Right lung (tissue), 5 donors: Measurements from ENCODE around the gene FSCN2. TPM values are rescaled to one million over a fixed set of nuclear protein-coding genes. Genes with fewer than 3 reads are reported as not detected.
"Not testable (repeated sequence)": the region's sequence is repeated elsewhere in the genome, so short reads cannot be mapped to it uniquely, and the experiment has no call there.

Experiments
- DNase-seq, 2 donors: peaks; one replicate each; pipeline ENCODE4 v3.0.0-alpha.2; 2013
- polyA plus RNA-seq, 5 donors: library from polyadenylated mRNA; unstranded; fragments of 120-200 nt; gene quantifications; one replicate each; pipeline versions ENCODE4 v1.2.1 to v1.2.3, GENCODE V29; 2013; ENCODE audit warnings: inconsistent platforms in 1 of 5, low replicate concordance in 1 of 5; ENCODE audit not compliant: insufficient read length in 5 of 5, insufficient read depth in 1 of 5

FSCN2 gene
- polyA plus RNA-seq, 5 donors, result 0.76 to 2.7 (median 1.3) TPM

DNA sequence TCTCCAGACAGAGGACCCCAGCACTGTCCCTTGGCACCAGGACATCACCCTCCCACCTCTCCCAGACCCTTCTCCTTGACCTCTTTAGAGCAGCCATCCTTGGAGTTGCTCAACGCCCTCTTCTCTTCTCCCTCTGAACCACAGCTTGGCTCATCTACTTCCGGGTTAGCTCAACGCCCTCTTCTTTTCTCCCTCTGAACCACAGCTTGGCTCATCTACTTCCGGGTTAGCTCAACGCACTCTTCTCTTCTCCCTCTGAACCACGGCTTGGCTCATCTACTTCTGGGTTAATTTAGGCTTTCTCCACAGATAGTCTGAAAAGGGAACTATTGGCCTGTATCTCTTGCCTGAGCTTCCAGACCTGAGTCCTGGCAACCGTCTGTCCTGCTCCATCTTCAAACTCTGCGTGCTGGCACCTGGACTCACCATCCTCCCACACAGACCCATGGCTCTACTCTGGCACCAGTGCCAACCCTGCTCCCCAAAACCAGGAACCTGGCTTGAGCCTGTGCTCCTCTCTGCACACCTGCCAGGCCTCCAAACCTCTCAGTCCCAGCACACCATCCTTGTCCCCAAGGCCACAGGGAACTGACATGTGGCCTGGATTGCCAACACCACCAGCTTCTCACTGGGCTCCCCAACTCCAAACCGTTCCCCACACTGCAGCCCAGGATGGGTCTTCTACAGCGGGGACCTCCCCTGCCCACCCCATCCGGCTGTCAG is 49.3 kb downstream of the FSCN2 start:
- no peak for DNase-seq

DNA sequence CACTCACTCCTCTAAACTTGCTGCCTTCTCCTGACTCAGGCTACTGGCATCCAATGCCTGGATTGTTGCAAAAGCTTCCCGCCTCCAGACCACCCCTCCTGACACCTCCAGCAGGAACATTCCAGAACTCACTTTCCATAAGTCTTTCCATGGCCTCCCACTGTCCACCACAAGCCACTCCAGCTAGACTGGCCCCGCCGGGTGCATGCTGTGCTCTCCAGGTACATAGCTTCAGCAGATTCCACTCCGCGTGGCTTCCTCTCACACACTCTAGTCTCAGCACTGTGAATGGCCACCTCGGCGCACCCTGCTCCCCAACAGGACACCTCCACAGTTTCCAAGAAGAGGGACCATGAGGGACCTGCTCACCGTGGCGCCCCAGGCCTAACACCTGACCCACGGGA is 49.9 kb downstream of the FSCN2 start:
- DNase-seq, result no peak

DNA sequence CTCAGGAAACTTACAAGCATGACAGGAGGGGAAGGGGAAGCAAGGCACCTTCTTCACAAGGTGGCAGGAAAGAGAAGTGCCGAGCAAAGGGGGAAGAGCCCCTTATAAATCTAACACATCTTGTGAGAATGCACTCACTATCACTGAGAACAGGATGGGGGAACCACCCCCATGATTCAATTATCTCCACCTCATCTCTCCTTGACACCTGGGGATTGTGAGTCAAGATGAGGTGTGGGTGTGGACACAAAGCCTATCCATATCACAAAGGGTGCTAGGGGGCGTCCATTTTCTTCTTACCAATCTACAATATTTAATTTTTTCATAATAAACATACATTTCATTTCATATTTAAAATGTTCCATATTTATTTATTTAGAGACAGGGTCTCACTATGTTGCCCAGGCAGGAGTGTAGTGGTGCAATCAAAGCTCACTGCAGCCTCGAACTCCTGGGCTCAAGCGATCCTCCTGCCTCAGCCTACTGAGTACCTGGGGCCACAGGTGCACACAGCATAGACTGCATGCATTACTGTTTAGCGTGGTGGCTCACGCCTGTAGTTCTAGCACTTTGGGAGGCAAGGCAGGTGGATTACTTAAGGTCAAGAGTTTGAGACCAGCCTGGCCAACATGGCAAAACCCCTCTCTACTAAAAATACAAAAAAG is 50.5 kb downstream of the FSCN2 start:
- DNase-seq, result no peak

DNA sequence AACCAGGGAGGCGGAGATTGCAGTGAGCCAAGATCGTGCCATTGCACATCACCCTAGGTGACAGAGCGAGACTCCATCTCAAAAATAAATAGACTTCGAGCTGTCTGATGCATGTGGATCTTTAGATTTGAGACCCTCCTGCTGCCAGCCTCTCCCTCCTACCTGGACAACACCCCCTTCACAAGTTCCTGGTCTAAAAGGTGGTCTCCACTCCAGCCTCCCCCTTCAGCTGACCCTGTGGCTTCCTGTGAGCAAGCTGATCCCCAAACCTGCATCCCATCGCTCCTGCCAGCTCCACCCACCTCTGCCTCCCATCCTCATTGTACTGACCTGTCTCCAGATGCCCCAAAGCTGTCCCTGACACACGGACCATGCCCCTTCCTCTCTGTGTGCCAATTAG is 51.1 kb downstream of the FSCN2 start:
- no peak for DNase-seq

DNA sequence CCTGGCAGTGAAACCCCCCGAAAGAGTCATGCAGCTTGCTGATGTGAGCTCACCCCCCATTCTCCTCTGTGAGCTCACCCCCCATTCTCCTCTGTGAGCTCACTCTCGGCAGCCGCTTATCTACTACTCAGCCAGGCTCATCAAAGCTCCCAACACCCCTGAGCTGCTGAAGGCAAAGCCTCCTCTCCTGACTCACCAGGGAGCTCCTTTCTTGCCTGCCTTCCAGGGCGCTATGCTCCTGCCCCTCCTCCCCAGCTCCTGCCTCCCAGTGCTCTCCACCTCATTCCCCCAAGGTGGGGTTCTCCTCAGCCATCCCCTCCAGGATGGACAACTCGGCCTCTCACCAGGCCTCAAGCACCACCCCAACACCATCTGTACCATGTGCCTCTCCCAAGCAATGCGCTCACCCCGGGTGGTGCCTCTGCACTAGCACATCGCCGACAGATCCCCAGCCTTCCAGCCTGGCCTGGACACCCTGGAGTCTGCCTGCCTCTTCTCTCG is 51.7 kb downstream of the FSCN2 start:
- no peak for DNase-seq

DNA sequence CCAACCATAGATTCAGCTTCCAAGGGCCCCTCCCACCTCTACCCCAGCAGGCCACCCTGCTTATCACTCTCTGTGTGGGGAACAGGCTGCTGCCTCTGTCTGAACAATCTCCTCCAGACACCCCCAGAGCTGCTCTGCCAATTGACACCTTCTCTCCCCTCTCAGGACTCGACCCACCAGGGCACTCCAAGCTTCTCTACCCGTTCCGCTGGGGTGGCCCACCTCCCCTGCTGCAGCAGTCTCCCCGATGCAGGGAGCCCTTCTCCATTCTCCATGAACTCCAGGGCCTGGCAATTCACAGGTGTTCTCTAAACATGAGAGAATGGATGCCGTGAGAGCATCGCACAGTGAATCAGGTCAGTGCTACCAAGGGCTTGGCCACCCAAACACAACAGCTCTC is 52.3 kb downstream of the FSCN2 start:
- no peak for DNase-seq

DNA sequence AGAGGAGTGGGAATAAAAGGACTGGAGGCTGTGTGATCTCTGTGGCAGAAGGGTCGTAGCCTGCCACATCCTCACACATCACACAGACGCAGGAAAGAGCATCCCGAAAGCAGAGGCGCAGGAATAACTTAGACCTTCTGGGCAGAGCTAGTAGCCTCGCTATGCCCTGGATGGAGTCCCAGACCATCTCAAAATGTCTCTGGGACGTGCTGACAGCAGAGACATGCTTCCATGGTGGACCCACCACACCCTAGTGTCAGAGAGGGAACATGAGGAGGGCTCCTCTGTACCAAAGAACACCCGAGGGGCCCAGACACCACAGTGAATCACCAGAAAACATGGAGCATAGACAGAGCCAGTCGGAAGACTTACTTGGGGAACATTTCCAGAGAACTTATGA is 53.6 kb downstream of the FSCN2 start:
- DNase-seq, result no peak

DNA sequence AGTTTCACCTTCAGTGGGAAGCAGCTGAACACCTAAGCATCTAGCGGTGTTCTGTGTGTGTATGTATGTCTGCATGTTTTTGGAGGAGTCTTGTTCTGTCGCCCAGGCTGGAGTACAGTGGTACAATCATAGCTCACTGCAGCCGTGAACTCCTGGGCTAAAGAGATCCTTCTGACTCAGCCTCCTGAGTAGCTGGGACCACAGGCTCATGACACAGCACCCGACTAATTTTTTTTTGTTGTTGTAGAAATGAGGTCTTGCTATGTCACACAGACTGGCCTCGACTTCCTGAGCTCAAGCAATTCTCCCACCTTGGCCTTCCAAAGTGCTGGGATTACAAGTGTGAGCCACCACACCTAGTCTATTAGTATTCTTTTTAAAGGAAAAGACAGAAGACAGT is 54.2 kb downstream of the FSCN2 start:
- no peak for DNase-seq

DNA sequence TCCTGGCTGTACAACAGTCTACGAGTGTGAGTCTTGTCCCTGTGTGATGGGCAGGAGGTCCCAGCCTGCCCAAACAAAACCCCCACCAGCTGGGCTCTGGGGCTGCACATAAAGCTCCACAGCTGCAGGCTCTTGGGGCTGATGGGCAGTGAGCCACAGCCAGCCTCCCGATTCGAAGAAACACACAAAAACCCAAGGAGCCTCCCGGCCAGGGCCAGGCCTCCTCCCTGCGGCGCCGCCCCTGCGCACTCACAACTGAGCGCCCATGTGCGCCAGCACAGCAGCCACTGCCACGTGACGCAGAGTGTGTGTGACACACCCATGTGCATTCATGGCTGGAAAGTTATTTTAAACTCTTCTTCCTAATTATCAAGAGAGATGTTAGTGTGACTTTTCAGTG is 54.6 kb downstream of the FSCN2 start:
- no peak for DNase-seq

DNA sequence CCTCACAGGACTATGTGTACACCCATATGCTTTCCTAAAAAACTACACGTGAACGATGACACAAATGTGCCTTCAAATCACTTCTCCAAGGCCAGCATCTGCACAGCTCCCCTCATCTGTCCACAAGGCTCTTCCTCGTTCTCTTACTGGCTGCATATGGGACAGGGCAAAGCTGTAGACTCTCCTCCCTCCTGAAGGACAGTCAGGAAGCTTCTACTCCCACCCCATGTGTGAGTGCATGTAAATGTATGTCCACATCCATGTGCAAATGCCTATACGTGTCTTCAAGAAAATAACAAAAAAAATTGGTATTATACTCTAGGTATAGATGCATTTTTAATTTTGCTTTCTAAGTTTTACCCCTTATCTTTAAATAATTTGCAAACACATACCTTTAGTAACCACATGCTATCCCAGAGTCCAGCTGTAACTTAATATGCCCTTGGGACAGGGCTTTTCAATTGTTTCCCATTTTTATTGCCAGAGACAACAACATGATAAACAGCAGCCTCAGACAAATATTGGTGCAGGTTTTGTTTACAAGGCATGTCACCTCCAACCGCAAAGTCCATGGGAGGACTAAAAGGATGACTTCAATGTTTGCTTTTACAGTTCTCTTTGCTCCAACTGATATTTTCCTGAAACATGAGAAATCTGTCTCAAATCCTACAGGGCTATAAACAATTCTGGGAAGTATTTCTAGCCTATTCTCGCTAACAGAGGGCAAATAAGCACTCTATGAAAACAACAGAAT is 55.6 kb downstream of the FSCN2 start:
- no peak for DNase-seq

DNA sequence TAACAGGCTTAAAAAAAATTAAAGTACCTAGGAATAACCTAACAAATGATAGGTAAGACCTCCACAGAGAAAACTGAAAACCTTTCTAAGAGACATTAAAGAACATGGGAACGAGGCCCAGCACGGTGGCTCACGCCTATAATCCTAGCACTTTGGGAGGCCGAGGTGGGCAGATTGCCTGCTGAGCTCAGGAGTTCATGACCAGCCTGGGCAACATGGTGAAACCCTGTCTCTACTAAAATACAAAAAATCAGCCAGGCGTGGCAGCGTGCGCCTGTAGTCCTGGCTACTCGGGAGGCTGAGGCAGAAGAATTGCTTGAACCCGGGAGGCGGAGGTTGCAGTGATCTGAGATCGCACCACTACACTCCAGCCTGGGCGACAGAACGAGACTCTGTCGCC is 56.6 kb downstream of the FSCN2 start:
- not testable (repeated sequence) for DNase-seq

DNA sequence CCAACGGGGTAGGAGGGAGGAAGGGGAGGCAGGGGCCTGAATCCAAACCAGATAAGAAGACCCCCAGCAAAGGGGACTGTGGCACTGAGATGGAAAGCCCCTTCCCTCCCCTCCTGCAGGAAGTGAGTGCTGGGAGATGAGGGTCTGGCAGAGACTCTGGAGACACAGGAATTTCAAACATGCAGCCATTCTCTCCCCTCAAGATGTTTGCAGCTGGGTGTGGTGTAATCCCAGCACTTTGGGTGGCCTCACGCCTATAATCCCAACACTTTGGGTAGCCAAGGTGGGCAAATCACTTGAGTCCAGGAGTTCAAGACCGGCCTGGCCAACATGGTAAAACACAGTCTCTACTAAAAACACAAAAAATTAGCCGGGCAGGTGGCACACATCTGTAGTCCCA is 57.9 kb downstream of the FSCN2 start:
- no peak for DNase-seq

Other genes with a start within 250 kb of the FSCN2 start
- gene SLC38A10, start 233.1 kb upstream of the FSCN2 start, polyA plus RNA-seq, result 10 to 100 TPM; 45.3 to 93.6 (median 52.3) TPM
- gene BAHCC1, start 132.9 kb upstream of the FSCN2 start, polyA plus RNA-seq, result 10 to 100 TPM; 14.1 to 27.2 (median 20.0) TPM
- 1,000 to 10,000 TPM; 2,069 to 3,045 (median 2,504) TPM for gene ACTG1, start 15.6 kb upstream of the FSCN2 start, polyA plus RNA-seq
- 10 to 100 TPM; 16.7 to 37.6 (median 29.3) TPM for gene FAAP100, start 24.0 kb downstream of the FSCN2 start, polyA plus RNA-seq
- gene NPLOC4, start 108.7 kb downstream of the FSCN2 start, polyA plus RNA-seq, result 10 to 100 TPM; 42.5 to 62.6 (median 53.3) TPM
- 1 to 10 TPM; 3.1 to 7.5 (median 3.7) TPM for gene TSPAN10, start 108.8 kb downstream of the FSCN2 start, polyA plus RNA-seq
- 1 to 10 TPM; 4.1 to 9.0 (median 5.0) TPM for gene PDE6G, start 128.2 kb downstream of the FSCN2 start, polyA plus RNA-seq
- gene OXLD1, start 138.2 kb downstream of the FSCN2 start, polyA plus RNA-seq, result 10 to 100 TPM in 4 of 5 donors, 1 to 10 TPM in 1; 8.8 to 18.2 (median 11.0) TPM
- gene CCDC137, start 138.4 kb downstream of the FSCN2 start, polyA plus RNA-seq, result 10 to 100 TPM; 13.8 to 19.4 (median 14.0) TPM
- 10 to 100 TPM; 38.7 to 53.2 (median 45.5) TPM for gene ARL16, start 155.4 kb downstream of the FSCN2 start, polyA plus RNA-seq
- 10 to 100 TPM; 76.4 to 92.3 (median 82.1) TPM for gene HGS, start 155.6 kb downstream of the FSCN2 start, polyA plus RNA-seq
- gene MRPL12, start 175.0 kb downstream of the FSCN2 start, polyA plus RNA-seq, result 10 to 100 TPM; 23.5 to 52.8 (median 28.3) TPM
- 10 to 100 TPM in 1 of 5 donors, 1 to 10 TPM in 4; 5.4 to 12.7 (median 9.5) TPM for gene SLC25A10, start 183.9 kb downstream of the FSCN2 start, polyA plus RNA-seq